Neural cell (in vitro differentiated cells): Measurements from ENCODE around the gene PC. TPM values are rescaled to one million over a fixed set of nuclear protein-coding genes. Genes with fewer than 3 reads are reported as not detected.

Source experiments
- H2AFZ ChIP-seq: fragments of 200-600, 300-800 bp; sonication (generic), shearing (Covaris generic); 2 replicates; pipeline ENCODE4 v1.6.0; 2014; ENCODE audit warnings: low read depth, mild to moderate bottlenecking, antibody characterized with exemption, low read length, moderate library complexity
- H3F3A ChIP-seq: fragments of 200-600 bp; shearing (Covaris generic); 2 replicates; pipeline ENCODE4 v1.6.1; 2016; ENCODE audit warnings: mild to moderate bottlenecking, moderate library complexity, mixed read lengths, antibody characterized with exemption, low read length; ENCODE audit not compliant: insufficient read depth, poor library complexity, severe bottlenecking
- H3K27ac ChIP-seq: fragments of 200-600, 300-800 bp; sonication (generic), shearing (Covaris generic); 2 replicates; pipeline ENCODE4 v1.5.1; 2014; ENCODE audit warnings: mild to moderate bottlenecking, low read length, moderate library complexity
- H3K27me3 ChIP-seq: fragments of 300-800, 200-600 bp; sonication (generic), shearing (Covaris generic); 2 replicates; pipeline ENCODE4 v1.6.0; 2014; ENCODE audit warnings: mild to moderate bottlenecking, low read depth, low read length, moderate library complexity; ENCODE audit not compliant: insufficient read depth
- H3K36me3 ChIP-seq: fragments of 300-800, 200-600 bp; sonication (generic), shearing (Covaris generic); 2 replicates; pipeline ENCODE4 v1.5.1; 2014; ENCODE audit warnings: mild to moderate bottlenecking, antibody characterized with exemption, low read length, moderate library complexity; ENCODE audit not compliant: insufficient read depth
- H3K4me2 ChIP-seq: fragments of 300-800, 200-600 bp; sonication (generic), shearing (Covaris generic); 2 replicates; pipeline ENCODE4 v1.6.0; 2014; ENCODE audit warnings: mild to moderate bottlenecking, low read length
- H3K4me3 ChIP-seq: fragments of 300-800, 200-600 bp; sonication (generic), shearing (Covaris generic); 2 replicates; pipeline ENCODE4 v1.5.1; 2014; ENCODE audit warnings: mild to moderate bottlenecking, low read length, moderate library complexity
- H3K79me2 ChIP-seq: fragments of 200-600 bp; shearing (Covaris generic); replicated peaks from 2 replicates; pipeline ENCODE4 v1.6.0; 2014; ENCODE audit warnings: mild to moderate bottlenecking, low read length, moderate library complexity; ENCODE audit not compliant: insufficient read depth
- H3K9ac ChIP-seq: fragments of 300-800, 200-600 bp; sonication (generic), shearing (Covaris generic); 2 replicates; pipeline ENCODE4 v1.6.1; 2016; ENCODE audit warnings: mild to moderate bottlenecking, low read length, mixed read lengths
- H3K9me2 ChIP-seq: fragments of 200-600 bp; shearing (Covaris generic); 2 replicates; pipeline ENCODE4 v1.6.1; 2016; ENCODE audit warnings: mild to moderate bottlenecking, low read length, mixed read lengths; ENCODE audit not compliant: insufficient read depth
- H3K9me3 ChIP-seq: fragments of 200-600, 300-800 bp; sonication (generic), shearing (Covaris generic); 2 replicates; pipeline ENCODE4 v1.6.1; 2016; ENCODE audit warnings: mild to moderate bottlenecking, mixed run types, low read length, moderate library complexity, mixed read lengths
- H4K20me1 ChIP-seq: fragments of 200-600 bp; shearing (Covaris generic); 2 replicates; pipeline ENCODE4 v1.6.1; 2016; ENCODE audit warnings: mild to moderate bottlenecking, mixed run types; ENCODE audit not compliant: insufficient read depth
- EP300 ChIP-seq: fragments of 450-650 bp; conservative IDR thresholded peaks from 2 replicates; pipeline ENCODE4 v1.6.1; 2014; ENCODE audit warnings: antibody characterized with exemption, mild to moderate bottlenecking, moderate library complexity; ENCODE audit not compliant: poor library complexity, severe bottlenecking
- EZH2 ChIP-seq: fragments of 200-600, 300-800 bp; shearing (Covaris generic), sonication (generic); IDR thresholded peaks from 2 replicates; pipeline ENCODE4 v1.6.1; 2014; ENCODE audit warnings: antibody characterized with exemption, low read length, borderline replicate concordance, mild to moderate bottlenecking; ENCODE audit not compliant: insufficient read depth, poor library complexity, severe bottlenecking
- MXI1 ChIP-seq: fragments of 450-650 bp; conservative IDR thresholded peaks from 2 replicates; pipeline ENCODE4 v1.6.1; 2014; ENCODE audit warnings: antibody characterized with exemption, mild to moderate bottlenecking; ENCODE audit not compliant: poor library complexity, severe bottlenecking
- POLR2AphosphoS5 ChIP-seq: IDR thresholded peaks from 2 replicates; pipeline ENCODE4 v1.6.1; 2012
- RAD21 ChIP-seq: fragments of 450-650 bp; conservative IDR thresholded peaks from 2 replicates; pipeline ENCODE4 v1.6.1; 2014; ENCODE audit warnings: antibody characterized with exemption, mild to moderate bottlenecking, moderate library complexity
- SMC3 ChIP-seq: fragments of 450-650 bp; conservative IDR thresholded peaks from 2 replicates; pipeline ENCODE4 v1.6.1; 2014; ENCODE audit warnings: antibody characterized with exemption, mild to moderate bottlenecking, moderate library complexity; ENCODE audit not compliant: poor library complexity
- TAF1 ChIP-seq: IDR thresholded peaks from 2 replicates; pipeline ENCODE4 v1.6.1; 2012; ENCODE audit warnings: low read depth
- polyA plus RNA-seq: library from polyadenylated mRNA; depleted of rRNA; stranded (reverse); fragments of >200 nt; gene quantifications from 2 replicates; pipeline ENCODE4 v1.2.3, GENCODE V29; 2014
- TF ChIP-seq, protein P1 (sequence below): IDR thresholded peaks from 2 replicates; pipeline ENCODE4 v1.6.1; 2012; ENCODE audit warnings: borderline replicate concordance
- TF ChIP-seq, protein P2 (sequence below): fragments of 450-650 bp; IDR thresholded peaks from 2 replicates; pipeline ENCODE4 v1.5.1; 2014; ENCODE audit warnings: antibody characterized with exemption, mild to moderate bottlenecking, moderate library complexity; ENCODE audit not compliant: poor library complexity, severe bottlenecking

PC gene
- polyA plus RNA-seq, 1 donor from 2014 or later: 8.9 TPM

DNA sequence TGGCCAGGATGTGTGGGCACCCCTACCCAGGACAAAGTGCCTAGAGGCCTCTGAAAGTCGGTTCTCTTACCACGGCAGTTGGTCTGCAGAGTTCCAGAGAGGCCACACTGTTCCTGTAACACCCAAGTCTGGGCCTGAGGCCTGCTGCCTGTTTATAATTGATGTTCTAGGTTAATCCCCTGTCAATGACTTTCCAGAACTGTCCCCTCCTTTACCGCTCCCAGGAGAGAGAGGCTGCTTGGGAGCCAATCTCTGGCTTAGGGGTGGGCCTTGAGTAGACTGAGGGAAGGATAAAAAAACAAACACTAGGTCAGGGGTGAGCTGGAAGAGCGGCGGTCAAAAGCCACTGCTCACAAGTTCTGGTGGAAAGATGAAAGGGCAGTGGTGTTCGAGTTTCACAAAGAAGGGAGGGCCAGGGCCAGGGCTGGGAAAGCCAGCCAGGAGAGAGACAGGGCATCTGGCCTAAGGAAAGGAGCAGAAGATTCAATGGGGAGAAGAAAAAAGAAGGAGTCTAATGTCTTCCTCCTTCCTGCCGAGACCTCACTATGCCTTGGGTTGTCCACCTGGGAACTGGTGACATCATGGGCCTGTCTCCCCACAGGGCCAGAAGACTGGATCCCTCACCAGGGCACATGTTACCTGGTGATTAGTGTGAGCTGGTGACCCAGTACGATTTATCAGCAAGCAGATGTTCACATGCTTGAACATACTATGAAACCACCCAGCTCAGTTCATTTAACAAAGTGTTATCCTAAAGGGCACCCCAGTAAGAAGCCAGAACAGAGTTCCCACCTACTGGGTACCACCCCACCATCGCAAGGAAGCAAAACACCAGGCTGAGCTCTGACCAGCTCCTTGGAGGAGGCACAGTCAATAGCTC lies 50.2 kb downstream of the PC start:
- Histone ChIP-seq H3K27ac (no peak overlapping the region), H3K9me3 (no peaks in the 10 kb centered on the region), H3K79me2 (no peaks in the 10 kb centered on the region), H3K4me3 (no peak overlapping the region), H3F3A (no peaks in the 10 kb centered on the region), H3K36me3 (no peaks in the 10 kb centered on the region), H2AFZ (no peak overlapping the region), H3K4me2 (no peak overlapping the region), H3K9ac (no peak overlapping the region), H3K9me2 (no peaks in the 10 kb centered on the region), H4K20me1 (no peaks in the 10 kb centered on the region), H3K27me3 (no peaks in the 10 kb centered on the region)
- TF ChIP-seq RAD21: no peak
- no peak for TF ChIP-seq POLR2AphosphoS5
- no peak for TF ChIP-seq EP300
- no peak for TF ChIP-seq SMC3
- TF ChIP-seq, protein P1, sequence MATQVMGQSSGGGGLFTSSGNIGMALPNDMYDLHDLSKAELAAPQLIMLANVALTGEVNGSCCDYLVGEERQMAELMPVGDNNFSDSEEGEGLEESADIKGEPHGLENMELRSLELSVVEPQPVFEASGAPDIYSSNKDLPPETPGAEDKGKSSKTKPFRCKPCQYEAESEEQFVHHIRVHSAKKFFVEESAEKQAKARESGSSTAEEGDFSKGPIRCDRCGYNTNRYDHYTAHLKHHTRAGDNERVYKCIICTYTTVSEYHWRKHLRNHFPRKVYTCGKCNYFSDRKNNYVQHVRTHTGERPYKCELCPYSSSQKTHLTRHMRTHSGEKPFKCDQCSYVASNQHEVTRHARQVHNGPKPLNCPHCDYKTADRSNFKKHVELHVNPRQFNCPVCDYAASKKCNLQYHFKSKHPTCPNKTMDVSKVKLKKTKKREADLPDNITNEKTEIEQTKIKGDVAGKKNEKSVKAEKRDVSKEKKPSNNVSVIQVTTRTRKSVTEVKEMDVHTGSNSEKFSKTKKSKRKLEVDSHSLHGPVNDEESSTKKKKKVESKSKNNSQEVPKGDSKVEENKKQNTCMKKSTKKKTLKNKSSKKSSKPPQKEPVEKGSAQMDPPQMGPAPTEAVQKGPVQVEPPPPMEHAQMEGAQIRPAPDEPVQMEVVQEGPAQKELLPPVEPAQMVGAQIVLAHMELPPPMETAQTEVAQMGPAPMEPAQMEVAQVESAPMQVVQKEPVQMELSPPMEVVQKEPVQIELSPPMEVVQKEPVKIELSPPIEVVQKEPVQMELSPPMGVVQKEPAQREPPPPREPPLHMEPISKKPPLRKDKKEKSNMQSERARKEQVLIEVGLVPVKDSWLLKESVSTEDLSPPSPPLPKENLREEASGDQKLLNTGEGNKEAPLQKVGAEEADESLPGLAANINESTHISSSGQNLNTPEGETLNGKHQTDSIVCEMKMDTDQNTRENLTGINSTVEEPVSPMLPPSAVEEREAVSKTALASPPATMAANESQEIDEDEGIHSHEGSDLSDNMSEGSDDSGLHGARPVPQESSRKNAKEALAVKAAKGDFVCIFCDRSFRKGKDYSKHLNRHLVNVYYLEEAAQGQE: no peak
- TF ChIP-seq MXI1: no peak
- TF ChIP-seq, protein P2, sequence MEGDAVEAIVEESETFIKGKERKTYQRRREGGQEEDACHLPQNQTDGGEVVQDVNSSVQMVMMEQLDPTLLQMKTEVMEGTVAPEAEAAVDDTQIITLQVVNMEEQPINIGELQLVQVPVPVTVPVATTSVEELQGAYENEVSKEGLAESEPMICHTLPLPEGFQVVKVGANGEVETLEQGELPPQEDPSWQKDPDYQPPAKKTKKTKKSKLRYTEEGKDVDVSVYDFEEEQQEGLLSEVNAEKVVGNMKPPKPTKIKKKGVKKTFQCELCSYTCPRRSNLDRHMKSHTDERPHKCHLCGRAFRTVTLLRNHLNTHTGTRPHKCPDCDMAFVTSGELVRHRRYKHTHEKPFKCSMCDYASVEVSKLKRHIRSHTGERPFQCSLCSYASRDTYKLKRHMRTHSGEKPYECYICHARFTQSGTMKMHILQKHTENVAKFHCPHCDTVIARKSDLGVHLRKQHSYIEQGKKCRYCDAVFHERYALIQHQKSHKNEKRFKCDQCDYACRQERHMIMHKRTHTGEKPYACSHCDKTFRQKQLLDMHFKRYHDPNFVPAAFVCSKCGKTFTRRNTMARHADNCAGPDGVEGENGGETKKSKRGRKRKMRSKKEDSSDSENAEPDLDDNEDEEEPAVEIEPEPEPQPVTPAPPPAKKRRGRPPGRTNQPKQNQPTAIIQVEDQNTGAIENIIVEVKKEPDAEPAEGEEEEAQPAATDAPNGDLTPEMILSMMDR: no peak
- no peak for TF ChIP-seq EZH2
- no peak for TF ChIP-seq TAF1

DNA sequence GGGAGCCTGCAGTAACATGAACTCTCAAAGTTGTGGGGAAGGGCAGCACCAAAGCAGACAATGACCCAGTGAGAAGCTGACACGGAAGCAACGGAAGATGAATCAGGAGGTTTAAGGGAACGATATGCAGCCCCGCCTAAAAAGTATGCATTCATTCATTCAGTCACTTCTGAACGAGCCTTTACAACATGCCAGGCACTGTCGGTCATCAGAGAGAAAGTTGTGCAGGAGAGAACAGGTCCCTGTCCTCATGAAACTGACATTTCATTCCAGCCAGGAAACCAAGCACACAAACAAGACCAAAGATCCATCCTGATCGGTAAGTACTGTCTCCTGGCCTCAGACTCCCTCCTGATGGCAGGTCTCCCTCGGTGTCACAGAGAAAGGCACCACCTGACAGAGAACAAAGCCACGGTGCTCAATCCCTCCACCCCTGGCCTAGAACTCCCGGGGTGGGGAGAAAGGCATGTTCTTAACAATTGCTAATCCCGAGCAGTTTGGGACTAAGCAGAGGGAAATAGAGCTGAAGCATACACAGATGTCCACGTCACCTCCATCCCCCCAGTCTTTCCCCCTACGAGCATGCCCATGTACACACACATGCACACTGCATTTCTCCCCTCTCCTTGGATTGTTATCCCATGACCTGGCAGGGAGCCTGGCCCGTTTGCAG lies 52.0 kb downstream of the PC start:
- Histone ChIP-seq H3K9ac (no peak overlapping the region), H3K9me3 (no peaks in the 10 kb centered on the region), H3K36me3 (no peaks in the 10 kb centered on the region), H3K79me2 (no peaks in the 10 kb centered on the region), H4K20me1 (no peaks in the 10 kb centered on the region), H3K4me2 (no peak overlapping the region), H2AFZ (no peak overlapping the region), H3K27ac (no peak overlapping the region), H3K4me3 (no peak overlapping the region), H3K9me2 (no peaks in the 10 kb centered on the region), H3K27me3 (no peaks in the 10 kb centered on the region), H3F3A (no peaks in the 10 kb centered on the region)
- no peak for TF ChIP-seq SMC3
- TF ChIP-seq EZH2: no peak
- TF ChIP-seq, protein P1: no peak
- TF ChIP-seq RAD21: no peak
- TF ChIP-seq, protein P2: no peak
- no peak for TF ChIP-seq MXI1
- TF ChIP-seq EP300: no peak
- no peak for TF ChIP-seq POLR2AphosphoS5
- TF ChIP-seq TAF1: no peak
